Breast epithelium (tissue), 3 donors: ENCODE data around the gene ANKH.

Experiments
- CTCF ChIP-seq, 3 donors: fragments of 450-650 bp; IDR thresholded peaks; one replicate each; pipeline ENCODE4 v1.5.1; 2016 to 2017; ENCODE audit warnings: antibody characterized with exemption in 3 of 3, mild to moderate bottlenecking in 3 of 3, moderate library complexity in 3 of 3
- POLR2A ChIP-seq: fragments of 450-650 bp; IDR thresholded peaks from one replicate; pipeline ENCODE4 v1.6.1; 2016; ENCODE audit warnings: antibody characterized with exemption, mild to moderate bottlenecking, moderate library complexity
- POLR2AphosphoS5 ChIP-seq, 3 donors: sonication (generic); formaldehyde crosslinking; IDR thresholded peaks; one replicate each; pipeline ENCODE4 v1.6.1; 2017; ENCODE audit warnings: antibody characterized with exemption in 3 of 3

- TF ChIP-seq CTCF (IDR thresholded peaks at IDR 0.05): no peak
- no peak for TF ChIP-seq POLR2A
- no peak for TF ChIP-seq POLR2AphosphoS5 (IDR thresholded peaks at IDR 0.05)
Observed at GRCh38 chr5:14695152-14695551, 176.4 kb downstream of the ANKH start.
